Activated naive CD4-positive, alpha-beta T cell treated with anti-CD3 and anti-CD28 coated beads, Interleukin-2, amount 10 ng/mL, durations not matched to agents 7 days and 5 days (primary cell): ENCODE data around the gene ADCY5.

ENCODE experiments used
- CTCF ChIA-PET: fragments of 350-600 bp; sonication (Branson Sonifier 250); formaldehyde crosslinking; loops from one replicate; lab custom pipeline; 2021; ENCODE audit warnings: antibody characterized with exemption; lab: Charles Lee
- DNase-seq: peaks from one replicate; pipeline ENCODE4 v3.0.0-alpha.2; 2020
- H3K27ac Mint-ChIP-seq: one replicate; pipeline ENCODE4 v1.8.0; 2021; ENCODE audit warnings: mild to moderate bottlenecking, moderate library complexity, mixed read lengths
- H3K27me3 Mint-ChIP-seq: one replicate; pipeline ENCODE4 v1.8.0; 2021; ENCODE audit warnings: mild to moderate bottlenecking, mixed read lengths
- H3K36me3 Mint-ChIP-seq: one replicate; pipeline ENCODE4 v1.8.0; 2021; ENCODE audit warnings: mixed read lengths
- H3K4me1 Mint-ChIP-seq: one replicate; pipeline ENCODE4 v1.8.0; 2021; ENCODE audit warnings: mixed read lengths
- H3K4me3 Mint-ChIP-seq: one replicate; pipeline ENCODE4 v1.8.0; 2021; ENCODE audit warnings: mild to moderate bottlenecking, moderate library complexity, mixed read lengths
- H3K9me3 Mint-ChIP-seq: one replicate; pipeline ENCODE4 v1.8.0; 2021; ENCODE audit warnings: mixed read lengths

The ADCY5 gene

GRCh38 chr3:123397921-123398785 is 50.7 kb downstream of the ADCY5 start:
- no peaks in the 10 kb centered on the region for H3K36me3 Mint-ChIP-seq
- DNase-seq = no peak
- H3K9me3 Mint-ChIP-seq = no peaks in the 10 kb centered on the region
- no peak overlapping the region for H3K4me3 Mint-ChIP-seq
- CTCF ChIA-PET = no interaction called here
- no peaks in the 10 kb centered on the region for H3K4me1 Mint-ChIP-seq
- peaks cover 44% of the 10 kb centered on the region for H3K27me3 Mint-ChIP-seq
- no peak overlapping the region for H3K27ac Mint-ChIP-seq

- Mint-ChIP-seq H3K27ac (no peak overlapping the region), H3K27me3 (peaks cover 47% of the 10 kb centered on the region), H3K36me3 (no peaks in the 10 kb centered on the region), H3K4me3 (no peak overlapping the region), H3K4me1 (no peaks in the 10 kb centered on the region), H3K9me3 (no peaks in the 10 kb centered on the region)
- DNase-seq = no peak
- CTCF ChIA-PET = no interaction called here
Measured at GRCh38 chr3:123397050-123397590, 51.8 kb downstream of the ADCY5 start.

- Mint-ChIP-seq H3K36me3 (no peaks in the 10 kb centered on the region), H3K4me3 (no peak overlapping the region), H3K27ac (peak overlapping the region; percentile 47), H3K9me3 (no peaks in the 10 kb centered on the region), H3K27me3 (peaks cover 40% of the 10 kb centered on the region), H3K4me1 (no peaks in the 10 kb centered on the region)
- DNase-seq = no peak
- CTCF ChIA-PET = no interaction called here
Measured at GRCh38 chr3:123396171-123397049, 52.5 kb downstream of the ADCY5 start.

GRCh38 chr3:123395235-123395634 is 53.7 kb downstream of the ADCY5 start:
- CTCF ChIA-PET = no interaction called here
- Mint-ChIP-seq H3K9me3 (no peaks in the 10 kb centered on the region), H3K36me3 (no peaks in the 10 kb centered on the region), H3K4me3 (no peak overlapping the region), H3K27ac (no peak overlapping the region), H3K27me3 (peaks cover 40% of the 10 kb centered on the region), H3K4me1 (no peaks in the 10 kb centered on the region)
- no peak for DNase-seq

GRCh38 chr3:123394391-123395020 is 54.4 kb downstream of the ADCY5 start:
- no peaks in the 10 kb centered on the region for H3K36me3 Mint-ChIP-seq
- no peak overlapping the region for H3K4me3 Mint-ChIP-seq
- no peak overlapping the region for H3K27ac Mint-ChIP-seq
- no peak for DNase-seq
- CTCF ChIA-PET = no interaction called here
- H3K27me3 Mint-ChIP-seq = peaks cover 40% of the 10 kb centered on the region
- H3K4me1 Mint-ChIP-seq = no peaks in the 10 kb centered on the region
- H3K9me3 Mint-ChIP-seq = no peaks in the 10 kb centered on the region

- Mint-ChIP-seq H3K9me3 (no peaks in the 10 kb centered on the region), H3K36me3 (no peaks in the 10 kb centered on the region), H3K27me3 (peaks cover 44% of the 10 kb centered on the region), H3K27ac (no peak overlapping the region), H3K4me3 (no peak overlapping the region), H3K4me1 (no peaks in the 10 kb centered on the region)
- no peak for DNase-seq
- CTCF ChIA-PET = no interaction called here
Measured at GRCh38 chr3:123392871-123393620, 55.8 kb downstream of the ADCY5 start.

GRCh38 chr3:123392368-123392767 is 56.5 kb downstream of the ADCY5 start:
- DNase-seq = no peak
- Mint-ChIP-seq H3K4me1 (no peaks in the 10 kb centered on the region), H3K27me3 (peaks cover 38% of the 10 kb centered on the region), H3K36me3 (no peaks in the 10 kb centered on the region), H3K4me3 (no peak overlapping the region), H3K27ac (no peak overlapping the region), H3K9me3 (no peaks in the 10 kb centered on the region)
- CTCF ChIA-PET = no interaction called here

- no peaks in the 10 kb centered on the region for H3K4me1 Mint-ChIP-seq
- no peaks in the 10 kb centered on the region for H3K36me3 Mint-ChIP-seq
- no peak overlapping the region for H3K27ac Mint-ChIP-seq
- H3K27me3 Mint-ChIP-seq = peaks cover 36% of the 10 kb centered on the region
- DNase-seq = no peak
- H3K4me3 Mint-ChIP-seq = no peak overlapping the region
- CTCF ChIA-PET = interaction anchor here (0.5 kb wide), 1 partner anchor 265 kb away, joined by 3 read pairs; no protein-coding TSS in a partner anchor
- no peaks in the 10 kb centered on the region for H3K9me3 Mint-ChIP-seq
Measured at GRCh38 chr3:123390865-123391600, 57.9 kb downstream of the ADCY5 start.

GRCh38 chr3:123389628-123389918 is 59.3 kb downstream of the ADCY5 start:
- DNase-seq = no peak
- no peaks in the 10 kb centered on the region for H3K9me3 Mint-ChIP-seq
- peaks cover 30% of the 10 kb centered on the region for H3K27me3 Mint-ChIP-seq
- no peak overlapping the region for H3K4me3 Mint-ChIP-seq
- CTCF ChIA-PET = no interaction called here
- H3K36me3 Mint-ChIP-seq = no peaks in the 10 kb centered on the region
- H3K27ac Mint-ChIP-seq = no peak overlapping the region
- no peaks in the 10 kb centered on the region for H3K4me1 Mint-ChIP-seq

- Mint-ChIP-seq H3K4me3 (no peak overlapping the region), H3K27ac (no peak overlapping the region), H3K9me3 (no peaks in the 10 kb centered on the region), H3K27me3 (peaks cover 30% of the 10 kb centered on the region), H3K4me1 (no peaks in the 10 kb centered on the region), H3K36me3 (no peaks in the 10 kb centered on the region)
- DNase-seq = no peak
- CTCF ChIA-PET = no interaction called here
Measured at GRCh38 chr3:123388811-123389627, 59.9 kb downstream of the ADCY5 start.

- Mint-ChIP-seq H3K4me3 (no peak overlapping the region), H3K4me1 (no peaks in the 10 kb centered on the region)
- CTCF ChIA-PET = no interaction called here
Measured at GRCh38 chr3:123388042-123388441, 60.8 kb downstream of the ADCY5 start.

GRCh38 chr3:123387532-123387931 is 61.4 kb downstream of the ADCY5 start:
- Mint-ChIP-seq H3K4me3 (no peak overlapping the region), H3K36me3 (no peaks in the 10 kb centered on the region), H3K27me3 (peaks cover 28% of the 10 kb centered on the region), H3K4me1 (no peaks in the 10 kb centered on the region), H3K9me3 (no peaks in the 10 kb centered on the region), H3K27ac (no peak overlapping the region)
- no peak for DNase-seq
- CTCF ChIA-PET = no interaction called here

More at GRCh38 chr3:123388042-123388441, 60.8 kb downstream of the ADCY5 start:
- no peak for DNase-seq
- peaks cover 30% of the 10 kb centered on the region for H3K27me3 Mint-ChIP-seq
- no peak overlapping the region for H3K27ac Mint-ChIP-seq
- H3K36me3 Mint-ChIP-seq = no peaks in the 10 kb centered on the region
- H3K9me3 Mint-ChIP-seq = no peaks in the 10 kb centered on the region
